Left hindlimb (tissue), 1 donor: Measurements from ENCODE around the gene HIRA.
"Not testable (repeated sequence)": the region's sequence is repeated elsewhere in the genome, so short reads cannot be mapped to it uniquely, and the experiment has no call there.

Source experiments
- DNase-seq: peaks from one replicate; pipeline ENCODE4 v3.0.0-alpha.2; 2018

Gene HIRA

DNA sequence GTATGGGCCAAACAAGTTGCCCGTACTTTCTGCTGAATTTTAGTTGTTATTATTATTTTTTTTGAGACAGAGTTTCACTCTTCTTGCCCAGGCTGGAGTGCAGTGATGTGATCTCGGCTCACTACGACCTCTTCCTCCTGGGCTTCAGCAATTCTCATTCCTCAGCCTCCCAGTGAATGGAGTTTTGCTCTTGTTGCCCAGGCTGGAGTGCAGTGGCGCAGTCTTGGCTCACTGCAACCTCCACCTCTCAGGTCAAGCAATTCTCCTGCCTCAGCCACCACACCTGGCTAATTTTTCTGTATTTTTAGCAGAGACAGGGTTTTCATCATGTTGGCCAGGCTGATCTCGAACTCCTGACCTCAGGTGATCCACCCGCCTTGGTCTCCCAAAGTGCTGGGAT is 125.0 kb downstream of the HIRA start:
- DNase-seq = not testable (repeated sequence)

GRCh38 chr22:19304547-19304946 is 127.0 kb downstream of the HIRA start:
- DNase-seq = no peak

DNA sequence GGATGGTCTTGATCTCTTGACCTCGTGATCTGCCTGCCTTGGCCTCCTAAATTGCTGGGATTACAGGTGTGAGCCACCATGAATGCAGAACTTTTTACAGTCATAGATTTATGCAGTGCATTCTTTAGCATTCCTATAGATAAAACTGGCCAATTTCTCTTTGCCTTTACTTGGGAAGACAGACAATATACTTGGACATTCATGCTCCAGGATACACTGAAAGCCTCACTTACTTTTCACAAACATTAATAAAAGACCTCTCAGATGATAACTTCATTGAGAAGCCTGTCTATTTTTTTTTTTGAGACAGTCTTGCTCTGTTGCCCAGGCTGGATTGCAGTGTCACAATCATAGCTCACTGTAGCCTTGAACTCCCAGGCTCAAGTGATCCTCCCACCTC is 127.7 kb downstream of the HIRA start:
- no peak for DNase-seq

- no peak for DNase-seq
These were observed 135.8 kb downstream of the HIRA start for GRCh38 chr22:19295733-19296132.

DNA sequence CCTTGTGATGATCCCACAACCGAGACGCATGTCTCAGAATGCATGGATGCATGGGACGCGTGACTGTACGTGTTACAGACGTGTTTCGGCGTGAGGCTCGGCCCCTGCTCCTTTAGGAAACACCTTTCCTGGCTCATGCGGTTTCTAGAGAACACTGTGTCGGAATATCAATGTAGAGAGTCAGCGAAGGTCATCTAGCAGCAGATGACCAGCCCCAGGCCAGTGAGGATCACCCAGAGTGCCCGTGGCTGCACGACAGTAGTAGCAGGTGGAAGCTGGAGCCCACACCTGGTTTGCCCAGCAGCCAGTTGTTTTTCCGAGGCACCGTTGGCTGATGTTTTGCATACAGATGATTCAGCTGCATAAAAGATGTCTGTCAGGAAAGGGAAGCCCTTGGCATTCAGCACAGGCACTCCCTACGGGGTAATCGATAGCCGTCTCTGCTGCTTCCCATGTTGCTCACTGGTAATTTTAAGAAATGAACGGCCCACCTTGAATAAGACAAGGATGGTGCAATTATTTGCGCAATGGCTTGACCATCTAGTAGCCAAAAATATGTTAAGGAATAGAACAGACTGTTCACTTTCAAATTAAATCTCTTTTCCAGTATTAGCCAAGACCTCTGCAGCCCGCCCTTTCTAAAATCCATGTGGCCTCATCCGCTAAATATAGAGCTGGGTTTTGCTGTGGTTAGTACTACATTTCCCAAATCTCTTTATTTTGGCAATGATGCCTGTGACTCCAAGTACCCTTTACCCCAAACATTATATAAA is 138.9 kb downstream of the HIRA start:
- DNase-seq = no peak

DNA sequence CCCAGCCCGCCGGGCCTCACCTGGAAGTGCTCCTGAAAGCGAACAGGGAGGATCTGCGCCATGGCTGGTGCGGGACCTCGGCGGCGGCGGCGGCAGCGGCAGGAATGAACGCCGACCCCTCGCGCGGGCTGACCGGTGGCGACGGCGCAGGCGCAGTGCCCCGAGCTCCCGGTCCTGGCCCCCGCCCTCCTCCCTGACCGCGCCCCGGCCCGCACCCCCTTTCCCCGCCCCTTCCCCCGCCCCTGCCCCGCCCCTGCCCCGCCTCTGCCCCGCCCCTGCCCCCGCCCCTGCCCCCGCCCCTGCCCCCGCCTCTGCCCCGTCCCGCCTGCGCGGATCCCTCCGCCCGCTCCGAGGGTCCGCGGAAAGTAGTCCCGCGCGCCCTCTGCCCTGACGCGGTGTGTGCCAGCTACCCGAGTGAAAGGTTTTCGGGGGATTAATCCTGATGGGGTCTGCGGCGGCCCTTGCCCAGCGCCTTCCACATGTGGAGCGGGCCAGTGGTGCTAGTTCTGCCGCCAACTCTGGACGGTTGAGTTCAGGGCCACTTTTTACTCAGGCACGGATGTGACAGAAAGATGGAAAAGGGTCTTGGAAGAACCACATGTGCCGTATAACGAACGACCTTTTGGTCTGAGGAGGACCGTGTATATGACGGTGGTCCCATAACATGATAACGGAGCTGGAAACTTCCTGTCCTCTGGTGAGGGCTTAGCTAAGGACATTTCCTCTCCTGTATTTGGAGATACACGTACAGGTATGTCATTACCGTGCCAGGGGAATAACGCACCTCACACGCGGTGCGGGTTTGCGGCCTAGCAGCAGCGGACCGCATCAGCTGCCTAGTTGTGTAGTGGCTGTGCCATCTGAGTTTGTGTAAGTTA is 139.7 kb downstream of the HIRA start, which contains the start of gene CLTCL1:
CLTCL1 (minus strand) TSS at position 140 of the 878 bp plus-strand sequence; CDS start at position 62, 78 bp downstream.
- peak; percentile 91 for DNase-seq

DNA sequence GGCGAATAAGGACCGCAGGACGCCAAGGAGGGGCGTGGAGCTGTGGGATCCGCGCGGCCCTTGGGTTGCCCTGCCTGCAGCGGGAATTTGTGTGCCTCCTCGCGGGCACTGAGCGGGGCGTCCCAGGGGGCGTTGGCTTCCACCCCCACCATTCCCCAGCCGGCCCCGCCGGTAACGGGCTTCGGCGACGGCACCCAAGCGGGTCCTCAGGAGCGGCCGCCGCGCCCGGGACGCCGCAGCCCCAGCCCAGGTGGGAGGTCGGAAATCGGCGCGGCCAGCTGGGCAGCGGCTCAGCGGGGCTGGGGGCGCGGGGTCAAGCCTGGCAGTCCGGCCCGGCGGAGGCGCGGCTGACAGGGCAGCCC is 140.3 kb downstream of the HIRA start:
- peak; percentile 40 for DNase-seq

GRCh38 chr22:19290400-19291217 is 140.9 kb downstream of the HIRA start:
- no peak for DNase-seq

- DNase-seq = no peak
These were observed 141.9 kb downstream of the HIRA start for GRCh38 chr22:19289475-19290161.

DNA sequence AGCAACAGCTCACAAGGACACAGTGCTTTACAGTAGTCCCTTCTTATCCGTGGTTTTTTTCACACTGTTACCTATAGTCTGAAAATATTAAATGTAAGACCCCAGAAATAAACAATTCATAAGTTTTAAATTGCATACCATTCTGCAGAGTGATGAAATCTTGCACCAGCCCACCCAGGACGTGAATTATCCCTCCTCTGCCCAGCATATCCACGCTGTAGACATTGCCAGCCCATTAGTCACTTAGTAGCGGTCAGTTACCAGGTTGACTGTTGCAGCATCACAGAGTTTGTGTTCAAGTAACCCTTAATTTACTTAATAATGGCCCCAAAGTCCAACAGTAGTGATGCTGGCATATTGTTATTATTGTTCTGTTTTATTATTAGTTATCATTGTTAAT is 143.6 kb downstream of the HIRA start:
- DNase-seq = no peak

DNA sequence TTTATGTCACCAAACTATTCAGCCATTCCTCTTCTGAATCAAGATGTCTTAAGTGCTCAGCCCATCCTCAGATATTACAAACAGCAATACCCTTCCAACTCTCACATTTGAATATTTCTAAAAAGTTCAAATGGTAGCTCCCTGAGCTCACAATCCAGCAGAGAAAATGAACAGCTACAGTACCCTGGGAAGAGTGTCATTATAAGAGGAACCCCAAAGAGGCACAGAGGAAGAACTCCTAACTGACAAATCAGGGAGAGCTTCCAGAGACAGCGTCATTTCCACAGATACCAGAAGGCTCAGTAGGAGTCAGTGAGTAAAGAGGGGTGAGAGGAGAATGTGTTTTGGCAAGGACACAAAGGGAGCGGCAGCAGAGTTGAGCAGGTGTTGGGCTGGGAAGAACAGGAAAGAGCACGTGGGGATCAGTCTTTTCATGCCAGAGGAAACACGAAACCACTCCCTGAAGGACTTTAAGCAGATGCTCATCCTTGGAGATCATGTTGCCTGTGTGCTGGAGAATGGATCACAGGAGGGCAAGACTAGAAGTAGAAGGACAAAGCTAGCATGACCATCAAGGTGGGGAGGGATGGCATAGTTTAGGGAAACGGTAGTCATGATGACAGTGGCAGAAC is 144.3 kb downstream of the HIRA start:
- DNase-seq = peak; percentile 33

GRCh38 chr22:19285831-19286230 is 145.7 kb downstream of the HIRA start:
- no peak for DNase-seq
